ENCODE results near the gene MRPL1.

The MRPL1 gene

DNA sequence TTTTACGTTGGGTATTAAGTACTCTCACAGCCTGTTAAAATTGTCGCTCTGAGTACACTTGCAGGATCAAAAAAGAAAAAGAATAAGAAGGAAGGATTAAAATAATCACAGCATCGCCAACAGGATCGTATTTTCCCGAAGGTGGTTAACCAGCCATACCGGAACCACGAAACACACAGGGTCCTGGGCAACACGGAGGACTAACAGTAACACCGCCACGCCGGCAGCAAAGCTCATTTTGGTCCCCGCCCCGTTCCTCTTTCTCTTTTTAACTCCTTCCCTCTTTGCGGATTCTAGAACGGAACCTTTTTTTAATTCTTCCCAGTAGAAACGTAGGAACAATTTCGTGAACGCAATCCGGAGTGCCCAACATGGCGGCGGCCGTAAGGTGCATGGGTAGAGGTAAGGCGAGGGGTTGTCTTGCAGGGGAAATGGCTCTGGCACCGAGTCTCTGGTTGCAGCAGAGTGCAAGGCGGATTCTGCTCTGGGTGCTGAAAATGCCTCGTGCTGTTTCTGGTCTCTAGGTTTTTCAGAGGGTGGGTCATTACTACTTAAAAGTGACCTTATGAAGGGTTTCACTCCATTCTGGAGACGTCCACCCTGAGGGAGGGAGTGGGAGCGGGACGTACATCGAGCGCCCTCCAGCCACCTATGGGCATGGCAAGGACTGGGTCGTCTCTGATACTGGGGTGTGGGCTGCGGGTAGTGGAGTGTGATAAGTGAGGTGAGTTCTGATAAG lies at the start of gene MRPL1:
Gene MRPL1 (plus strand): TSS at position 353 of the 739 bp plus-strand sequence. CDS start 19 bp downstream, at position 372.
- peak; percentile 92 to 97 for DNase-seq

DNA sequence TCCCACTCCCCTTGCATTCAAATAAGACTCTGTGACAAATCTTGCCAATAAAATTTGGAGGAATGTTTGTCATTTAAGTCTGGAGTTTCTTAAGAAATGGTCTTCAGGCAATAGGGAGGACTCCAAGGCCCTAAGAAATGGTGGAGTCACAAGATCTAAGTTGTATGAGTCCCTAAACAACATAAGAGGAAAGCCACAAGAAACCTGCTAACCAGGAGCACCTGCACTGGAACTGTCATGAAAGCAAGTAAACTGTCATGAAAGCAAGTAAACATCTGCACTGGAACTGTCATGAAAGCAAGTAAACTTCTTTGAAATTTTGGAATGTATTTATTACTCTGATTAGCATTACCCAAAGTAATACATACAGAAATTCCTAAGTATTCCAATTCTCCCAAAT lies 47.0 kb upstream of the MRPL1 start:
- no peak for DNase-seq

DNA sequence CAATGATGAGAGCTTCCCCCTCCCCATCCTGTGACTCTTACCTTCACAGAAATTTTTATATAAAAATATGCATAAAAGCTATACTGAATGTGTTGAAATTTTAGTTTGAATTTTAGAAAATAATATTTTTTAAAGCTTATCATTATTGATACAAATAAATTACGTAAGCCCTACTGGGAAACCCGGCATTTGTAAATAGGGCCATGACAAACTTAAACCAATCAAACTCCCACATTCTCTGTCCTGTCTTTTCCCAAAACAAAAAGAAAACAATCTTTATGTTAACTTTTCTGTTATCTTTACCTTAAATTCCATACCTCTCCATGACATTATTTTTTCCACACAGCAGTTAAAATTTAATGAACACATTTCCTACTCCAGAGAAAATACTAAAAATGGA lies 46.1 kb upstream of the MRPL1 start:
- DNase-seq, result peak; percentile 39 to 70

DNA sequence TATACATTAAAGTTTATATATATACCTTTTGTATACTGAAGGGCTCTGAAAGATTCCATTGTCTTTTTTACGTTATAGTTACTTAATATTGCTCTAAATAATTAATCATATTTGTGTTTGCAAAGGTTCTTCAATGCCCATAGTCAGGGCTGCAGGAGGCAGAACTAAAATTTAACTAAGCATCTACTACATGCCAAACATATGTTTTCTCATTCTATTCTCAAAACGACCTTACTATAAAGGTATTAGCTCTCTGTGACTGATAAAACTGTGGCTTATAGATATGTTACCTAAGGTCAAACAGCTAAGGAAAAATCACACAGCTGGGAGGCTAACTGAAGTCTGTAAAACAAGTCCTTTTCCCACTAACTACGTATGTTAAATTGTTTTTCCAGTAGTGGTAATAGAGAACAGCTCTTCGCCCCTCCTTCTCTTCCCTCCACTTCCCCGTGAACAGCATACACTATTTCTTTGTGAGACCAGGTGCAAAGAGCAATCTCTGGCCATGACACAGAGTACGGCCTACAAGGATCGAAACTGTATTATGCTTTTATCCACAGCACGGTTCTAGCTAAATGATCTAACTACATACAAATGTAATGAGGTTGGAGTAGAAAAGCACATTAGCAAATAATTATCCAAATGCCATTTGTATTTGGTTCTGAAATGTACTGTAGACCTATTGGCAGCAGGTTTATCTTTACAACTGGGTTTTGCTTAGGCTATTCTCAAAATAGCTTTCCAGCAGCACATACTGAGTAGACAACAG lies 45.1 kb upstream of the MRPL1 start:
- peak in 1 of 2 donors; percentile 19 for DNase-seq

- DNase-seq, result peak; percentile 75 to 79
Observed at GRCh38 chr4:77818073-77818601, 44.5 kb upstream of the MRPL1 start.

DNA sequence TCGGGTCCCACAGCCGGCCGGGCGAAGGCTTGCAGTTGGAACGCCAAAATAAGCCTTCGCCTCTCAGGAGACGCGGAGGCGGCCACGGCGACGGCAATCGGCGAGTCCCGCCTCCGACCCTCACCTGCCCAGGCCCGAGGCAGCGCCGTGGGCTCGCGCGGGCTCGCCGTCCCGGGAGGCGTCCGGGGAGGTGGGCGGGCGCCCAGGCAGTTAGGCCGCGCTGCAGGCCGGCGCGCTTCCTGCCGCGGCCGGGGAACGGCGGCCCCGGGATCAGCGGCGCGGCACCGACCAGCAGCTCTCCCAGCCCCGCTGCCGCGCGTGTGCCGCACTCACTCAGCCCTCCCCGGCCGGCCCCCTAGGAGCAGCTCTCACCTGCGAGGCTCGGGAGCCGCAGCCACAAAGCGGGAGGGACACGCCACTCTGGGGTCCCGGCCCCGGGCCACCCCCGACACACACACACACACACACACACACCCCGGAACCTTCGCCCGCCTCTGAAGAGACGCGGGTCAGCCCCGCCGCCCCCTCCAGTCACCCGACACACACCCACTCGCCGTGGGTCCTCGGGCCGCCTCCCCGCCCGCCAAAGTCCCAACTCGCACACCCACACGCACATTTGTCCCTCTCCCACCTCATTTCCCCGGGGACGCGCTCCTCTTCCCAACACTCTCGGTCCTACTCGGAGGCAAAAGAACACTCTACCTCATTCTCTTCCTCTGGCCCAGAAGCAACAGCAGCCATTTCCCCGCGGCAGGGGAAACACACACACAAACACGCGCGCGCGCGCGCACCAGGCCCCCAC lies 43.8 kb upstream of the MRPL1 start, which contains the start of gene CNOT6L:
Gene CNOT6L (minus strand): TSS at position 767 of the 802 bp plus-strand sequence. CDS start 60 bp downstream, at position 707.
- peak; percentile 83 to 85 for DNase-seq

GRCh38 chr4:77819404-77819842 lies 43.2 kb upstream of the MRPL1 start:
- no peak for DNase-seq

- peak; percentile 81 to 93 for DNase-seq
Observed at GRCh38 chr4:77819843-77820648, 42.6 kb upstream of the MRPL1 start.

DNA sequence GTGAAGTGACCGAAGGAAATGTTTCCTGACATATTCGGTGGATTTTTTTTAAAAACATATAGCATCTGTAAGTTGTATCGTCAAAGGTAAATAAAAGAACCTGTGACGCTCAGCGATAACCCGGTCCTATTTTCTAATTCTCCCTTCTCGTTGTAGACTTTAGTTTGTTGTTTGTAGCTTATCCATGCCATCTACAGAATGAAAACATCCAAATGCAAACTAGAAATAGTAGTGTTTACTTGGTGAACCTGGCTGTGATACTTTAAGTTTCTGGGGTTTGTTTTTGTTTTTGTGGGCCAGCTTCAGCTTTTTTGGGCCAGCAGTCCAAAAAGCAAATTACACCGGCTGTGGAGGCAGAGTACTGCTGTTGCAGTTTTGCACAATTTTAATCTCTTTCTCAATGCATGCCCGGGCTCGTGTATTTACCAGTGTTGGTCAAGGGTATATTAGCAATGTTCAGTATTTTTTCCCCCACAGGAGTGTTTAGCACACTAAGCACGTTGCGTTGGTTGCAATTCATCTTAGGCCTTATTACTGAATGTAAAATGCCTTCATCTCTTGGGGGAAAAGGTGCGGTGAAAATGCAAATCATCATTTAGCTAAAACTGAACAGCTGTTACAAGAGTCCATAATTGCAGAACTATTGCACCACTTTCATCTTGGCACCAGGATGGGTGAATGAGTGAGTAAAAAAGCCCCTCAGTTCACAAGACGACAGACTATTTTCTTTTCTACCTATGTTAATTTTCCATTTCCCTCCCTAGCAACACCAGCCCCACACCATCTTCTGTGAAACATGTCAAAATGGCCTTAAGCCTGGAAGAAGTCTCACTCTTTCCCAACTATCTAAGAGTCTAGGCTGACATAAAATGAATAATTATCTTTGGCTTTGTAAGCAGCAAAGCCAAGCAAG lies 41.7 kb upstream of the MRPL1 start:
- DNase-seq, result peak; percentile 49 to 62

- peak; percentile 62 to 74 for DNase-seq
Observed at GRCh38 chr4:77821775-77822174, 40.9 kb upstream of the MRPL1 start.

GRCh38 chr4:77826275-77826674 lies 36.4 kb upstream of the MRPL1 start:
- no peak for DNase-seq

DNA sequence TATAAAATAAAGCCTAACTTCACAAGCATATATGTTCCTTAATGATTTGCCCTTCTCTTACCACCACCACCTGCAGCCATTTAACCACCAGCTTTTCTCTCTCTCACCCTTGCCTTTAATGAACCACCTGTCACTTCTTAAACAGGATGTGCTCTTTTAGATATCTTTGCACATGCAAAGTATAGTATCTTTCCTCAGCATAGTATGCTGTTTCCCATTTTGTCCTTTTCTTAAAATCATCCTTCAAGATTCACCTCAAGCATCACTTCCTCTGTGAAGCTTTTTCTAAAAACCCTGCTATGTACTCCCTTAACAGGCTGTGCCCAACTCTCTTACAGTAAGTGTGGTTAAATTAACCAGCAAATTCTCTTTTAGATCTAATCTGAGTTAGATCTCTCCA lies 35.3 kb upstream of the MRPL1 start:
- DNase-seq, result no peak

GRCh38 chr4:77833126-77833724 lies 29.4 kb upstream of the MRPL1 start:
- DNase-seq, result no peak

GRCh38 chr4:77834403-77834802 lies 28.2 kb upstream of the MRPL1 start:
- DNase-seq, result no peak

- DNase-seq, result no peak
Observed at GRCh38 chr4:77843628-77844027, 19.0 kb upstream of the MRPL1 start.

- DNase-seq, result no peak
Observed at GRCh38 chr4:77844363-77844762, 18.3 kb upstream of the MRPL1 start.

DNA sequence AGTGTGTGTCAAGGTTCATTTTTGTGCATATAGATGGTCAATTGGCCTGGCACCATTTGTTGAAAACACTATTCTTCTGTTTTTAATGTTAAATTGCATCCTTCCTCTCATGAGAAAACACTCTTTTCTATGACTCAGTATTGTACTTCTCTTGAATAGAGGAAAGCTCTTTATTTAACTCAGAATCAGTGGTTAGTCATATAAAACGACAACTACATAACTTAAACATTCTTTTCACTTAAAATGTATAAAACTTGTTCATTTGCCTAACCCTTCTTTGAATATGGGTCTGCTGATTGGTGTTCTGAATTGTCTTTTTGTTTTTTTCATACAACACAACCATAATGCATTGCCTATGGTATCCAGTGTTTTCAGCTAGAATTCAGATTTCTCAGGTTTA lies 17.2 kb upstream of the MRPL1 start:
- no peak for DNase-seq

DNA sequence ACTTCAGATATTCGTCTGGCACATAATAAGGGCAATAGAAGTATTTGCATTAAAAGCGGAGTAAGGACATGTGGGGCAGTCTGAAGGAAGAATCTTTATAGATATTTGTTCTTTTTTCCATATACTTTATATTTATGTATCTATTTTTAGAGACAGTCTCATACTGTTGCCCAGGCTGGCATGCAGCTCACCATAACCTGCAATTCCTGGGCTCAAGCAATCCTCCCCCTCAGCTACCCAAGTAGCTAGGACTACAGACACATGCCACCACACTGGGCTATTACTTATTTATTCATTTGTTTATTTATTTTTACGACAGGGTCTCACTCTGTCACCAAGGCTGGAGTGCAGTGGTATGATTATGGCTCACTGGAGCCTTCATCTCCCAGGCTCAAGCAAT lies 16.7 kb upstream of the MRPL1 start:
- no peak for DNase-seq

DNA sequence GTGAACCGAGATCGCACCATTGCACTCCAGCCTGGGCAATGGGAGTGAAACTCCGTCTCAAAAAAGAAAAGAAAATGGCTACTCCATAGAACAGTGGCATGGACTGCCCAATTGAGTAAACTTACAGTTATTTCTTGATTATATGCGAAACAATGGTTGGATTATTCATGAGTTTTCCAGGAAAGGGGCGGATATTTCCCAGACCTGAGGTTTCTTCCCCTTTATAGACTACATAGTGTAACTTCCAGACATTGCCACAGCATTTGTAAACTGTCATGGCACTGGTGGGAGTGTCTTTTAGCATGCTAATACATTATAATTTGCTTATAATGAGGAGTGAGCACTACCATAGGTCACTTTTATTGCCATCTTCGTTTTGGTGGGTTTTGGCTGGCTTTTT lies 14.1 kb upstream of the MRPL1 start:
- no peak for DNase-seq

DNA sequence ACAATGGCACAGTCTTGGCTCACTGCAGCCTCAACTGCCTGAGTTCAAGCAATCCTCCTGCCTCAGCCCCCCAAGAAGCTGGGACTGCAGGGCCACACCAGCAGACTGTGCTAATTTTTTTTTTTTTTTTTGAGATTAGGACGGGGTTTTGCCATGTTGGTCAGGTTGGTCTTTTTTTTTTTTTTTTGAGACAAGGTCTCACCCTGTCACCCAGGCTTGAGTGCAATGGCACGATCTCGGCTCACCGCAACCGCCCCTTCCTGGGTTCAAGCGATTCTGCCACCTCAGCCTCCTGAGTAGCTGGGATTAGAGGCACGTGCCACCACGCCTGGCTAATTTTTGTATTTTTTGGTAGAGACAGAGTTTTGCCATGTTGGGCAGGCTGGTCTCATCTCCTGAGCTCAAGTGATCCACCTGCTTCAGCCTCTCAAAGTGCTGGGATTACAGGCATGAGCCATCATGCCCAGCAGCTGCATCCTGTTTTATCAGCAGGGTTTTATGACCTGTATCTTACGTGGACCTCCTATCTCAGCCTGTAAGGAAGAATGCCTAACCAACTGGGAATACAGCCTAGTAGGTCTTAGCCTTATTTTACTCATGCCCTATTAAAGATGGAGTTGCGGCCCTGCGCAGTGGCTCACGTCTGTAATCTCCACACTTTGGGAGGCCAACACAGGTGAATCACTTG lies 13.2 kb upstream of the MRPL1 start:
- no peak for DNase-seq
